Neural cell (in vitro differentiated cells): ENCODE data around the gene NYAP2. TPM values are rescaled to one million over a fixed set of nuclear protein-coding genes. Genes with fewer than 3 reads are reported as not detected.

ENCODE experiments used
- H2AFZ ChIP-seq: fragments of 200-600, 300-800 bp; sonication (generic), shearing (Covaris generic); 2 replicates; pipeline ENCODE4 v1.6.0; 2014; ENCODE audit warnings: low read depth, mild to moderate bottlenecking, antibody characterized with exemption, low read length, moderate library complexity
- H3F3A ChIP-seq: fragments of 200-600 bp; shearing (Covaris generic); 2 replicates; pipeline ENCODE4 v1.6.1; 2016; ENCODE audit warnings: mild to moderate bottlenecking, moderate library complexity, mixed read lengths, antibody characterized with exemption, low read length; ENCODE audit not compliant: insufficient read depth, poor library complexity, severe bottlenecking
- H3K27ac ChIP-seq: fragments of 200-600, 300-800 bp; sonication (generic), shearing (Covaris generic); 2 replicates; pipeline ENCODE4 v1.5.1; 2014; ENCODE audit warnings: mild to moderate bottlenecking, low read length, moderate library complexity
- H3K27me3 ChIP-seq: fragments of 300-800, 200-600 bp; sonication (generic), shearing (Covaris generic); 2 replicates; pipeline ENCODE4 v1.6.0; 2014; ENCODE audit warnings: mild to moderate bottlenecking, low read depth, low read length, moderate library complexity; ENCODE audit not compliant: insufficient read depth
- H3K36me3 ChIP-seq: fragments of 300-800, 200-600 bp; sonication (generic), shearing (Covaris generic); 2 replicates; pipeline ENCODE4 v1.5.1; 2014; ENCODE audit warnings: mild to moderate bottlenecking, antibody characterized with exemption, low read length, moderate library complexity; ENCODE audit not compliant: insufficient read depth
- H3K4me2 ChIP-seq: fragments of 300-800, 200-600 bp; sonication (generic), shearing (Covaris generic); 2 replicates; pipeline ENCODE4 v1.6.0; 2014; ENCODE audit warnings: mild to moderate bottlenecking, low read length
- H3K4me3 ChIP-seq: fragments of 300-800, 200-600 bp; sonication (generic), shearing (Covaris generic); 2 replicates; pipeline ENCODE4 v1.5.1; 2014; ENCODE audit warnings: mild to moderate bottlenecking, low read length, moderate library complexity
- H3K79me2 ChIP-seq: fragments of 200-600 bp; shearing (Covaris generic); replicated peaks from 2 replicates; pipeline ENCODE4 v1.6.0; 2014; ENCODE audit warnings: mild to moderate bottlenecking, low read length, moderate library complexity; ENCODE audit not compliant: insufficient read depth
- H3K9ac ChIP-seq: fragments of 300-800, 200-600 bp; sonication (generic), shearing (Covaris generic); 2 replicates; pipeline ENCODE4 v1.6.1; 2016; ENCODE audit warnings: mild to moderate bottlenecking, low read length, mixed read lengths
- H3K9me2 ChIP-seq: fragments of 200-600 bp; shearing (Covaris generic); 2 replicates; pipeline ENCODE4 v1.6.1; 2016; ENCODE audit warnings: mild to moderate bottlenecking, low read length, mixed read lengths; ENCODE audit not compliant: insufficient read depth
- H3K9me3 ChIP-seq: fragments of 200-600, 300-800 bp; sonication (generic), shearing (Covaris generic); 2 replicates; pipeline ENCODE4 v1.6.1; 2016; ENCODE audit warnings: mild to moderate bottlenecking, mixed run types, low read length, moderate library complexity, mixed read lengths
- H4K20me1 ChIP-seq: fragments of 200-600 bp; shearing (Covaris generic); 2 replicates; pipeline ENCODE4 v1.6.1; 2016; ENCODE audit warnings: mild to moderate bottlenecking, mixed run types; ENCODE audit not compliant: insufficient read depth
- CTCF ChIP-seq: fragments of 450-650 bp; IDR thresholded peaks from 2 replicates; pipeline ENCODE4 v1.5.1; 2014; ENCODE audit warnings: antibody characterized with exemption, mild to moderate bottlenecking, moderate library complexity; ENCODE audit not compliant: poor library complexity, severe bottlenecking
- EP300 ChIP-seq: fragments of 450-650 bp; conservative IDR thresholded peaks from 2 replicates; pipeline ENCODE4 v1.6.1; 2014; ENCODE audit warnings: antibody characterized with exemption, mild to moderate bottlenecking, moderate library complexity; ENCODE audit not compliant: poor library complexity, severe bottlenecking
- EZH2 ChIP-seq: fragments of 200-600, 300-800 bp; shearing (Covaris generic), sonication (generic); IDR thresholded peaks from 2 replicates; pipeline ENCODE4 v1.6.1; 2014; ENCODE audit warnings: antibody characterized with exemption, low read length, borderline replicate concordance, mild to moderate bottlenecking; ENCODE audit not compliant: insufficient read depth, poor library complexity, severe bottlenecking
- MXI1 ChIP-seq: fragments of 450-650 bp; conservative IDR thresholded peaks from 2 replicates; pipeline ENCODE4 v1.6.1; 2014; ENCODE audit warnings: antibody characterized with exemption, mild to moderate bottlenecking; ENCODE audit not compliant: poor library complexity, severe bottlenecking
- POLR2AphosphoS5 ChIP-seq: IDR thresholded peaks from 2 replicates; pipeline ENCODE4 v1.6.1; 2012
- RAD21 ChIP-seq: fragments of 450-650 bp; conservative IDR thresholded peaks from 2 replicates; pipeline ENCODE4 v1.6.1; 2014; ENCODE audit warnings: antibody characterized with exemption, mild to moderate bottlenecking, moderate library complexity
- REST ChIP-seq: IDR thresholded peaks from 2 replicates; pipeline ENCODE4 v1.6.1; 2012; ENCODE audit warnings: borderline replicate concordance
- SMC3 ChIP-seq: fragments of 450-650 bp; conservative IDR thresholded peaks from 2 replicates; pipeline ENCODE4 v1.6.1; 2014; ENCODE audit warnings: antibody characterized with exemption, mild to moderate bottlenecking, moderate library complexity; ENCODE audit not compliant: poor library complexity
- TAF1 ChIP-seq: IDR thresholded peaks from 2 replicates; pipeline ENCODE4 v1.6.1; 2012; ENCODE audit warnings: low read depth
- polyA plus RNA-seq: library from polyadenylated mRNA; depleted of rRNA; stranded (reverse); fragments of >200 nt; gene quantifications from 2 replicates; pipeline ENCODE4 v1.2.3, GENCODE V29; 2014

Gene NYAP2
- polyA plus RNA-seq, 1 donor from 2014 or later: 0.98 TPM

- Histone ChIP-seq H4K20me1 (no peaks in the 10 kb centered on the region), H2AFZ (no peak overlapping the region), H3K9me3 (no peaks in the 10 kb centered on the region), H3K4me3 (no peak overlapping the region), H3K4me2 (no peak overlapping the region), H3K36me3 (no peaks in the 10 kb centered on the region), H3K79me2 (no peaks in the 10 kb centered on the region), H3K9me2 (no peaks in the 10 kb centered on the region), H3K27ac (no peak overlapping the region), H3F3A (no peaks in the 10 kb centered on the region), H3K9ac (no peak overlapping the region), H3K27me3 (no peaks in the 10 kb centered on the region)
- TF ChIP-seq CTCF (no peak), EP300 (no peak), REST (no peak), TAF1 (no peak), SMC3 (no peak), RAD21 (no peak), POLR2AphosphoS5 (no peak), EZH2 (no peak), MXI1 (no peak)
Measured at GRCh38 chr2:225534697-225535096, 135.2 kb downstream of the NYAP2 start.

GRCh38 chr2:225536036-225536435 lies 136.5 kb downstream of the NYAP2 start:
- Histone ChIP-seq H4K20me1 (no peaks in the 10 kb centered on the region), H3K36me3 (no peaks in the 10 kb centered on the region), H3F3A (no peaks in the 10 kb centered on the region), H3K9ac (no peak overlapping the region), H3K9me2 (no peaks in the 10 kb centered on the region), H3K79me2 (no peaks in the 10 kb centered on the region), H3K27me3 (no peaks in the 10 kb centered on the region), H3K4me3 (no peak overlapping the region), H2AFZ (no peak overlapping the region), H3K4me2 (no peak overlapping the region), H3K9me3 (no peaks in the 10 kb centered on the region), H3K27ac (no peak overlapping the region)
- TF ChIP-seq POLR2AphosphoS5 (no peak), REST (no peak), MXI1 (no peak), RAD21 (no peak), EZH2 (no peak), TAF1 (no peak), EP300 (no peak), SMC3 (no peak), CTCF (no peak)
